KG1 (cell line): ENCODE measurements around the gene DYNC1LI2.
"Not testable (repeated sequence)": the region's sequence is repeated elsewhere in the genome, so short reads cannot be mapped to it uniquely, and the experiment has no call there.

Experiments
- DNase-seq: peaks from one replicate; lab custom pipeline; 2025; lab: John Stamatoyannopoulos, UW

Gene DYNC1LI2

GRCh38 chr16:66751303-66751991, at the start of gene DYNC1LI2:
TSS of gene DYNC1LI2 (minus strand) at chr16:66751609. CDS start at chr16:66751591, 18 bp downstream.
- DNase-seq, result peak; percentile 70

DNA sequence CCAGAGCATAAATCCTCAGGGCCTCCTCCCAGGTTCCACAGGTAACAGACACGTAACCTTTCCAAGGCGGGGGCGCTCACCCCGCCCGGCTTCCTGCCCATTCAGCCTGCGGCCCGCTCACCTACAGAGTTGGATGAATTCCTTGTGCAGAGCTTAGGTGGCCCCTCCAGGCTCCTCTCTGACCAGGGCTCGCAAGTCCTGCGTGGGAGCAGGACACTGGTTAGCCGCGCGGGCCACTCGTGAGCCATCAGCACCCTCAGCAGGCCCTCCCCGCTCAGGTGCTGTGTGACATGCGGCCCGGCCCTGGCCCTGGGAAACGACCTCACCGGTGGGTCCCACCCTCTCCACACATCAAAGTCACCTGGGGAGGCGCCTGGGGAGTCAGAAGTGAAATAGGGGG, 49.4 kb upstream of the DYNC1LI2 start:
- DNase-seq, result no peak

GRCh38 chr16:66798161-66798560, 46.8 kb upstream of the DYNC1LI2 start:
- DNase-seq, result no peak

DNA sequence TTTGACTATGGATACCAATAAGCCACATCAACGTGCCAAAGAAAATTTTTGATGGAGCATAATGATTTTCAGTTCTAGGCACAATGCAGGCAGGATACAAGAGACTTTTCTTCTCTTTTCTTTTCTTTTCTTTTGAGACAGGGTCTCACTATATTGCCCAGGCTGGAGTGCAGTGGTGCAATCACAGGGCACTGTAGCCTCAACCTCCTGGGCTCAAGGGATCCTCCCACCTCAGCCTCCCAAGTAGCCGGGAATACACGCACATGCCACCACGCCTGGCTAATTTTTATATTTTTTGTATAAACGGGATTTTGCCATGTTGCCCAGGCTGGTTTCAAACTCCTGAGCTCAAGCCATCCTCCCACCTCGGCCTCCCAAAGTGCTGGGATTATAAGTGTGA, 42.6 kb upstream of the DYNC1LI2 start:
- DNase-seq, result not testable (repeated sequence)

GRCh38 chr16:66790130-66790733, 38.8 kb upstream of the DYNC1LI2 start:
- no peak for DNase-seq

DNA sequence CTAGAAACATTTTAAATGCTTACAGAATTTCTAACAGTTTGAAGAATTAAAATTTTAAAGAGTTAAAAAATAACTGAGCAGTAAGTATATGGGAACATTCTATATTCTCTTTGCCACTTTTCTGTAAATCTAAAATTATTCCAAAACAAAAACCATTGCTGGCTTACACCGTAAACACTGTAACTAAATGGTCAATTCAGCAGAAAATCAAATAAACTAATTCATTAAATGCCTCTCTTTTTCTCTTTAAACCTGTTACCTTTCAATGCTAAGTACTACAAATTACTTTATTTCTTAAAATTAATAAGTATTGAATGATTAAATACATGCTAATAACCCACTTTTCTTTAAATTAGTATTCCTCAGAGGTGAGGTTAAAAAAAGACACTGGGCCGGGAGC, 36.0 kb upstream of the DYNC1LI2 start:
- DNase-seq, result no peak

DNA sequence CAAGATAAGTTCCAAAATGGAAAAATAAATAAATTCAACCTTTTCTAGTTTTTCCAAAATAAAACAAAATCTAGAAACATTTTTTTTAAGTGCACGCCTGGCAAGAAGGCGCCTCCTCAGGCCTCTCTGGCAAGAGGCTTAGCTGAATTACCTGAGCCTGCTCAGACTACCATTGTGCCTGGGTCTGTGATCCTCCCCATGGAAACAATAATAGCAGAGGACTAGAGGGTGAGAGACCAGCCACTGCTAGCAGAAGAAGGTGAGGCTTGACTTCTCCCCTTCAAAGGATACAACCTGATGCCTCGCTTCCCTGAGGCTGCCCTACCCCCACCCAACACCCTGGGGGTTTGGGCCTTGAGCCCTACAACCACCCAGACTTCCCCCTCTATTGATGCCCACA, 35.1 kb upstream of the DYNC1LI2 start:
- no peak for DNase-seq

DNA sequence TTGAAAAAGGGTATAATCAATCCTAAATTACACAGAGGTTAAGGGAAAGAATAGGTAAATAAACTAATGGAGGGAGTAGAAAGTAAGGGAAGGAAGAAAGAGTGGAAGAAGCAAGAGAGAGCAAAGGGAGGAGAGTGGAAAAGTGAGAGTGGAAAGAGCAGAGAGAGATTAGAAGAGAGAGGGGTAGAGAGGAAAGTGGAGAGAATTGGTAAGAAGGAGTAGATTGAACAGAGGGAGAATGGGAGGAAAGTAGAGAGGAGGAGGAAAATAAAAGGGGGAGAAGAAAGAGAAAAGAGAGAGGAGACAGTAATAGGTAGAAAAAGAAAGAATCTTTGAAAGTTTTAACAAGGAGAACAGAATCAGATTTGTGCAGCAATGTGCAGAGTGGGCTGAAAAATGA, 25.0 kb upstream of the DYNC1LI2 start:
- DNase-seq, result no peak

- DNase-seq, result no peak
Observed at GRCh38 chr16:66774981-66775380, 23.6 kb upstream of the DYNC1LI2 start.

- no peak for DNase-seq
Observed at GRCh38 chr16:66758086-66758485, 6.7 kb upstream of the DYNC1LI2 start.

DNA sequence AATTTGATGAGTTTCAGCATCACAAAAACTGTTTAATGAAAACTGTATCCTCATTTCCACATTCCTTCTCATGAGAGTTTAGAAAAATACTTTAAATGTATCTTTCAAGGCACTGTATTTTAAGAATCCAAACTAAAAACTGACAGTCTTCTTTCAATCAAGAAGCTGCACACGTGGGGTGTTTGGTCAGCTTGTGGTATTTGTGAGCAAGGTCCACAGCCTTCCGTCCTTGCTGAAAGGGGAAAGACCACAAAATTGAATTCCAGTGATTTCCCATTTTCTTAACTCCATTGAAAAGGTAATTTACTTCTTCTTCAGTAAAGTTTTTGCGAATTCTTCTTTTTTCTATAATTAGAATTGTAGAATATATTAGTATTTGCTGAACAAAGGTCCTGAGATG, 3.4 kb upstream of the DYNC1LI2 start:
- no peak for DNase-seq

- no peak for DNase-seq
Observed at GRCh38 chr16:66754211-66754610, 2.8 kb upstream of the DYNC1LI2 start.

DNA sequence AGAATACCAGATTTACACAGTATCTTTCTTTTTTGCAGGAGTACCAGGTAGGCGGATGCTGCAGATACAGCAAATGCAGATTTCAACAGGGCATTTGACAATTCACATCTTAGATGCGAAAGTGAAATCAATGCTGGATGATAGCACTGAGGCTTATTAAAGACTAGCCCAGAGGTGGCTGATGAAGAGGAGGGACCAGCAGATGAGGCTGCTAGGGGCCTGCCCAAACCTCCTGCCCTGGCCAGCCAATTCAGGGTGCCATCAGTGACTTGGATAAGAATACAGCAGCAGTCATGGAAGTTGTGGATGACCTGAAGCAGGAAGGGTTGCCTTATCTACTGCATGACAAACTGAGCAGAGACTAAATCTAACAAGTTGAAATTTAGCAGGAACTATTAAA, 1.5 kb upstream of the DYNC1LI2 start:
- no peak for DNase-seq

DNA sequence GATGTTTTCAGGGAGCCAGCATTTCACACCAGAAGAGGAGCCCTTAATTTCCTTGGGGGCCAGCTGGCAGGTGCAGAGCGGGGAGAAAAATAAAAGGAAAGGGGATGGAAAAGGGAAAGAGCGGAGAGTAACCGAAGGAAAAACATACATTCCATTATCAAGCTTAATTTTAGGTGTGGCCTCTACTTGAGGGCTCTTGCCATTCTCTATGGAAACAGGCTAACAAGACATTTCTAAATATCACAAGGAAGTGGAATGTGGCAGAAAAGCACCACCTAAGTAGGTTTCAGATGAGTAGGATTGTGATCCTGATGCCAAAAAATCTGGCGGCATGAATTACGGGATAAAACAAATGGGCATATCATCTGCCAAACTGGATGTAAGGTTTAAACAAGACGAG, 970 bp upstream of the DYNC1LI2 start:
- no peak for DNase-seq

DNA sequence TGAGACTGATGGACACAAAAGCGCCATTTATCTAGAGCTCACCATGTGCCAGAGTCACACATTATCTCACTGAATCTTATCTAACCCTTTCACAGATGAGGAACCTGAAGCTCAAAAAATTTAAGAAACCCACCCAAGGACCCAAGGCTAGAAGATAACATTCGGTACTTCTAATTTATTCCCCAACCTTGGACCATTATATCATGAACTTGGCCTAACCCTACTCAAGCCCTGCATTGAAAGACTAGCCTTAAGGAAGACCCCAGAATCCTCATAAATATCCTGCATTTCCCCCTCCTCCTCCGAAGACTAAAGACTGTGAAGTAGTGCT, 548 bp upstream of the DYNC1LI2 start:
- no peak for DNase-seq

- DNase-seq, result no peak
Observed at GRCh38 chr16:66751053-66751302, 431 bp downstream of the DYNC1LI2 start.

DNA sequence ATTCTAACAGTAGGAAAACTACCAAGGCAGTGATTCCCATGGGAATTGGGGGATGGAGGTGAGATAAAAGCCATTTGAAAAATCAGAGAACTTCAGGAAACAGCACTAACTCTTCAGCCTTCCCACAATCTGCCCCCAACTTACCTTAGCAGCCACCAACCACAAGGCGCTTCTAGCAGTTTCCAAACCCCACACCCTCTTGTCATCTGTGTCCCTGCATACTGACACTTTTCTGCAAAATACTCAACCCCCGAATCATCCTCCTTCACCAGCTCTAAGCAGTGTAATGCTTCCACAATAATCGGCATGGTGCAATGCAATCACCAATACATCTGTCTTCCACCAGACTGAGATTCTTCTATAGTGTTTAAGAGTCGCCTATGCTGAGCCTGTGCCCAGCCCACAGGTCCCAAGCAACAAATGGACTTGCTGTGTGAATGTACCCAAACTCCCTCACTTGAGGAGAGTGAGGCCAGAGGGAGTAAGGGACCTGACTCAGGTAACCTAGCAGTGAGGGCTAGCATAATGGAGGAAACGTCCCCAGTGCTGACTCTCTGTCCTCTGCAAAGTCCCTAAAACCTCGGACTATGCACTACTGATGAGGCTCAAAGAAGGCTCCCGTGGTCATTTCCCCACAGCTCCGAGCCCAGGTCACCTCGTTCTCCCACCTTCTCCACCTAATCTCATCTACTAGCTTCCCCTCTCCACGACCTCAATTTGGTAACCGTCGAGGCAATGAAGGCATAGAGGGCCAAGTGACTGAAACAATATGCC, 943 bp downstream of the DYNC1LI2 start:
- DNase-seq, result no peak

DNA sequence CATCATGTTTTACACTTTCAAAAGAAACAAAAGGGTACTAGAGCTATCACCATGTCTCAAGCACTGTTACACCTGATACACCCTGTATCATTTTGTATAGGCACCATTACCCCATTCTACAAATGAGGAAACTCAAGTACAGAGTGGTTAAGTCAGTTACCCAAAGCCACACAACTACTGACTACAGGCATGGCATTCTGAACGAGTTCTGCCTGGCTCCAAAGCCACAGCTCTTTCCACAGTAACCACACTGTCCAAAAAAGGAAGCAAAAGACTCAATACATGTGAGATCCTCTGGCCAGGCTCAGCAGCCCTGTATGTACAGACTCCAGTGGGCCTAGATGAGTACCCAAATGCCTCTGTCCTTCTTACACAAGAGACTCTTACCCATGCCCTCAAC, 4.7 kb downstream of the DYNC1LI2 start:
- peak; percentile 66 for DNase-seq

DNA sequence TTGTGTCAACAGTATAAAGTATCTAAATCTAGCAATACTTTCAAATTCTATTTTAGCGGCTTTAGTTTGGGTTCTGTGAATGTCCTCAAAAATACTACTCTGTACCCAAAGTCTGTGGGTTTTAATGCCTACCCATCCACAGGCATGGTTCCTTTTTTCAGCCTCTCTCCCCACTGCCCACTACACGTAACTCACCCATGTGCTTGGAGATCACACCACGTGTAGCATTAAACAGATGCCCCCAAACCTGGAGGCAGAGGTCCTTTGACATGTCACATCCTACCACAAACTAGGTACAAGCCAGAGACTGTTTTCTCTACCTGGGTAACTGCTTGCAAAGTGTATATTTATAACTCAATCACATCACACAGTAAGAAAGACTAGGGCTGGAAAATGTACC, 5.4 kb downstream of the DYNC1LI2 start:
- no peak for DNase-seq

- DNase-seq, result no peak
Observed at GRCh38 chr16:66741950-66742808, 9.2 kb downstream of the DYNC1LI2 start.

DNA sequence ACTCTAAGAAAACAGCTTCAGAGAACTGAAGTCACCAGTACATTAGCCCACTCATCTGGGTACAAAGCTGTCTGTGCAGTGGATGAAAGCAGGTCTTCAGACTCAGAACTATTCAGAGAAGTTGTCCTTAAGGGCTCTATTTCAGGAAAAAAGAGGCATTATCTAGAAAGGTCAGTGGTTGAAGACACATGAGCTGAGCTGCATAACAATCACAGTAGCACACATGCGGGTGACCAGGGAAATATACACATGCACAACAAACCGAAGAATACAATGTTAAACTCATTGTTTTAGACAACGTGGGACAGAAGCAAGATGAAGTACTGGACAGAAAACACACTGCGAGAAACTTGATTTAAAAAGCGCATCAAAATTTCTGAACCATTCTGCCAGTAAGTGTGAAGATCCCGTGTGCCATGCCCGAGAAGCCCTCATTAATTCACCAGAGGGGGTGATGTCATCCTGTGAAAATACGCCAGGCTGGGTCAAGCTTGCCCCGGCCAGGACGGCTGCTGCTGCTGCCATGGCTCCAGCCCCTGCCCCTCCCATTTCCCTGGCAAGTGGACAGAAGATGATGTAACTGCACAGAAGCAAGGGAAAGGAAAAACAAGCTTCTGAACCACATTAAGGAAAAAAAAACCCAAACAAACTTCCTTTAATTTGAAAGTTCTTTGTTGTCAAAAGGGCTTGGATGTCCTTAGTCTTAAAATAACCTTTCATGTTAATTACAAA, 10.1 kb downstream of the DYNC1LI2 start:
- DNase-seq, result no peak

DNA sequence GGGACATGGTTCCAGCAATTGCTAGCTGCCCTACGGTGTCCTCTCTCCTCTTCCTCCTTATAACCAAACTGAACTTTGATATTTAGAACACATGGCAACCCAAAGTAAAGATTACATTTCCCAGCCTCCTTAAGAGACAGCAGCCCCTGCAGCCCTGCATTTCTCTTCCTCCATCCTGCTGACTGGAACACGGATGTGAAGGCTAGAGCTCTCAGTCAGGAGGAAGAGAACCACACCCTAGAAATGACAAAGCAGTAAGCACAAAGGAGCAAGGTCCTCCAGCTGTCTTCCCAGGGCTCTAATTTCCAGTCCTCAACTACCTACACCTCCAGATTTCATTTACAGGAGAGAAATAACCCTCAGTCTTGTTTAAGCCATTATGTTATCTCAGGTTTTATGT, 10.9 kb downstream of the DYNC1LI2 start:
- no peak for DNase-seq
